ENCODE results near the gene CCDC157.

Gene CCDC157

GRCh38 chr22:30406400-30406799 is 49.6 kb downstream of the CCDC157 start:
- no peaks in the 10 kb centered on the region for H3K27me3 ChIP-seq (ENCODE audit: control insufficient read depth in 2 of 2, insufficient read depth in 2 of 2, low read length in 2 of 2)
- H3K4me1 ChIP-seq (ENCODE audit: control insufficient read depth in 2 of 2, insufficient read depth in 2 of 2, low read length in 2 of 2), result no peaks in the 10 kb centered on the region
- H3K27ac ChIP-seq (ENCODE audit: low read depth in 2 of 2, low read length in 2 of 2), result no peak overlapping the region
- no peak overlapping the region for H3K4me3 ChIP-seq (ENCODE audit: low read length in 2 of 2)
- no peak overlapping the region for H3K9ac ChIP-seq (ENCODE audit: low read depth in 1 of 2, low read length in 2 of 2)
- H3K36me3 ChIP-seq (ENCODE audit: control insufficient read depth in 2 of 2, insufficient read depth in 2 of 2, low read length in 2 of 2), result peaks cover 0 to 8% of the 10 kb centered on the region in 2 donors
- H3K9me3 ChIP-seq (ENCODE audit: control insufficient read depth in 2 of 2, low read length in 2 of 2), result no peaks in the 10 kb centered on the region

- Histone ChIP-seq H3K27me3 (ENCODE audit: control insufficient read depth in 2 of 2, insufficient read depth in 2 of 2, low read length in 2 of 2) (no peaks in the 10 kb centered on the region), H3K27ac (ENCODE audit: low read depth in 2 of 2, low read length in 2 of 2) (no peak overlapping the region), H3K36me3 (ENCODE audit: control insufficient read depth in 2 of 2, insufficient read depth in 2 of 2, low read length in 2 of 2) (peaks cover 0 to 8% of the 10 kb centered on the region in 2 donors), H3K4me3 (ENCODE audit: low read length in 2 of 2) (no peak overlapping the region), H3K4me1 (ENCODE audit: control insufficient read depth in 2 of 2, insufficient read depth in 2 of 2, low read length in 2 of 2) (no peaks in the 10 kb centered on the region), H3K9me3 (ENCODE audit: control insufficient read depth in 2 of 2, low read length in 2 of 2) (no peaks in the 10 kb centered on the region), H3K9ac (ENCODE audit: low read depth in 1 of 2, low read length in 2 of 2) (no peak overlapping the region)
Observed at GRCh38 chr22:30408388-30409102, 51.7 kb downstream of the CCDC157 start.

- Histone ChIP-seq H3K27me3 (ENCODE audit: control insufficient read depth in 2 of 2, insufficient read depth in 2 of 2, low read length in 2 of 2) (no peaks in the 10 kb centered on the region), H3K27ac (ENCODE audit: low read depth in 2 of 2, low read length in 2 of 2) (no peak overlapping the region), H3K4me3 (ENCODE audit: low read length in 2 of 2) (no peak overlapping the region), H3K4me1 (ENCODE audit: control insufficient read depth in 2 of 2, insufficient read depth in 2 of 2, low read length in 2 of 2) (peaks cover 0 to 7% of the 10 kb centered on the region in 2 donors), H3K9ac (ENCODE audit: low read depth in 1 of 2, low read length in 2 of 2) (no peak overlapping the region), H3K36me3 (ENCODE audit: control insufficient read depth in 2 of 2, insufficient read depth in 2 of 2, low read length in 2 of 2) (peaks cover 3 to 15% of the 10 kb centered on the region in 2 donors), H3K9me3 (ENCODE audit: control insufficient read depth in 2 of 2, low read length in 2 of 2) (no peaks in the 10 kb centered on the region)
Observed at GRCh38 chr22:30411780-30412179, 55.0 kb downstream of the CCDC157 start.

- Histone ChIP-seq H3K9me3 (ENCODE audit: control insufficient read depth in 2 of 2, low read length in 2 of 2) (no peaks in the 10 kb centered on the region), H3K4me3 (ENCODE audit: low read length in 2 of 2) (no peak overlapping the region), H3K4me1 (ENCODE audit: control insufficient read depth in 2 of 2, insufficient read depth in 2 of 2, low read length in 2 of 2) (peaks cover 0 to 12% of the 10 kb centered on the region in 2 donors), H3K9ac (ENCODE audit: low read depth in 1 of 2, low read length in 2 of 2) (no peak overlapping the region), H3K36me3 (ENCODE audit: control insufficient read depth in 2 of 2, insufficient read depth in 2 of 2, low read length in 2 of 2) (peaks cover 3 to 16% of the 10 kb centered on the region in 2 donors), H3K27me3 (ENCODE audit: control insufficient read depth in 2 of 2, insufficient read depth in 2 of 2, low read length in 2 of 2) (no peaks in the 10 kb centered on the region), H3K27ac (ENCODE audit: low read depth in 2 of 2, low read length in 2 of 2) (no peak overlapping the region)
Observed at GRCh38 chr22:30413001-30413400, 56.2 kb downstream of the CCDC157 start.

GRCh38 chr22:30413745-30414524 is 57.1 kb downstream of the CCDC157 start:
- Histone ChIP-seq H3K9ac (ENCODE audit: low read depth in 1 of 2, low read length in 2 of 2) (no peak overlapping the region), H3K27ac (ENCODE audit: low read depth in 2 of 2, low read length in 2 of 2) (no peak overlapping the region), H3K9me3 (ENCODE audit: control insufficient read depth in 2 of 2, low read length in 2 of 2) (no peaks in the 10 kb centered on the region), H3K27me3 (ENCODE audit: control insufficient read depth in 2 of 2, insufficient read depth in 2 of 2, low read length in 2 of 2) (no peaks in the 10 kb centered on the region), H3K36me3 (ENCODE audit: control insufficient read depth in 2 of 2, insufficient read depth in 2 of 2, low read length in 2 of 2) (peaks cover 3 to 15% of the 10 kb centered on the region in 2 donors), H3K4me1 (ENCODE audit: control insufficient read depth in 2 of 2, insufficient read depth in 2 of 2, low read length in 2 of 2) (peaks cover 0 to 12% of the 10 kb centered on the region in 2 donors), H3K4me3 (ENCODE audit: low read length in 2 of 2) (no peak overlapping the region)

- no peak overlapping the region for H3K4me3 ChIP-seq (ENCODE audit: low read length in 2 of 2)
- peaks cover 0 to 12% of the 10 kb centered on the region in 2 donors for H3K4me1 ChIP-seq (ENCODE audit: control insufficient read depth in 2 of 2, insufficient read depth in 2 of 2, low read length in 2 of 2)
- no peaks in the 10 kb centered on the region for H3K9me3 ChIP-seq (ENCODE audit: control insufficient read depth in 2 of 2, low read length in 2 of 2)
- no peak overlapping the region for H3K9ac ChIP-seq (ENCODE audit: low read depth in 1 of 2, low read length in 2 of 2)
- H3K27ac ChIP-seq (ENCODE audit: low read depth in 2 of 2, low read length in 2 of 2), result no peak overlapping the region
- H3K27me3 ChIP-seq (ENCODE audit: control insufficient read depth in 2 of 2, insufficient read depth in 2 of 2, low read length in 2 of 2), result no peaks in the 10 kb centered on the region
- H3K36me3 ChIP-seq (ENCODE audit: control insufficient read depth in 2 of 2, insufficient read depth in 2 of 2, low read length in 2 of 2), result peaks cover 3 to 15% of the 10 kb centered on the region in 2 donors
Observed at GRCh38 chr22:30414525-30415047, 57.8 kb downstream of the CCDC157 start.

GRCh38 chr22:30416403-30416802 is 59.6 kb downstream of the CCDC157 start:
- Histone ChIP-seq H3K4me1 (ENCODE audit: control insufficient read depth in 2 of 2, insufficient read depth in 2 of 2, low read length in 2 of 2) (peaks cover 5 to 18% of the 10 kb centered on the region in 2 donors), H3K27ac (ENCODE audit: low read depth in 2 of 2, low read length in 2 of 2) (no peak overlapping the region), H3K4me3 (ENCODE audit: low read length in 2 of 2) (no peak overlapping the region), H3K36me3 (ENCODE audit: control insufficient read depth in 2 of 2, insufficient read depth in 2 of 2, low read length in 2 of 2) (peaks cover 3 to 18% of the 10 kb centered on the region in 2 donors), H3K9me3 (ENCODE audit: control insufficient read depth in 2 of 2, low read length in 2 of 2) (no peaks in the 10 kb centered on the region), H3K27me3 (ENCODE audit: control insufficient read depth in 2 of 2, insufficient read depth in 2 of 2, low read length in 2 of 2) (no peaks in the 10 kb centered on the region), H3K9ac (ENCODE audit: low read depth in 1 of 2, low read length in 2 of 2) (no peak overlapping the region)

GRCh38 chr22:30416837-30417236 is 60.0 kb downstream of the CCDC157 start:
- H3K27ac ChIP-seq (ENCODE audit: low read depth in 2 of 2, low read length in 2 of 2), result no peak overlapping the region
- no peaks in the 10 kb centered on the region for H3K27me3 ChIP-seq (ENCODE audit: control insufficient read depth in 2 of 2, insufficient read depth in 2 of 2, low read length in 2 of 2)
- peaks cover 6 to 22% of the 10 kb centered on the region in 2 donors for H3K4me1 ChIP-seq (ENCODE audit: control insufficient read depth in 2 of 2, insufficient read depth in 2 of 2, low read length in 2 of 2)
- peaks cover 3 to 18% of the 10 kb centered on the region in 2 donors for H3K36me3 ChIP-seq (ENCODE audit: control insufficient read depth in 2 of 2, insufficient read depth in 2 of 2, low read length in 2 of 2)
- no peaks in the 10 kb centered on the region for H3K9me3 ChIP-seq (ENCODE audit: control insufficient read depth in 2 of 2, low read length in 2 of 2)
- no peak overlapping the region for H3K4me3 ChIP-seq (ENCODE audit: low read length in 2 of 2)
- H3K9ac ChIP-seq (ENCODE audit: low read depth in 1 of 2, low read length in 2 of 2), result no peak overlapping the region

- Histone ChIP-seq H3K4me3 (ENCODE audit: low read length in 2 of 2) (no peak overlapping the region), H3K27me3 (ENCODE audit: control insufficient read depth in 2 of 2, insufficient read depth in 2 of 2, low read length in 2 of 2) (no peaks in the 10 kb centered on the region), H3K4me1 (ENCODE audit: control insufficient read depth in 2 of 2, insufficient read depth in 2 of 2, low read length in 2 of 2) (peaks cover 31 to 50% of the 10 kb centered on the region in 2 donors), H3K36me3 (ENCODE audit: control insufficient read depth in 2 of 2, insufficient read depth in 2 of 2, low read length in 2 of 2) (peaks cover 3 to 13% of the 10 kb centered on the region in 2 donors), H3K9ac (ENCODE audit: low read depth in 1 of 2, low read length in 2 of 2) (peak overlapping the region; percentile 28 to 48), H3K27ac (ENCODE audit: low read depth in 2 of 2, low read length in 2 of 2) (no peak overlapping the region), H3K9me3 (ENCODE audit: control insufficient read depth in 2 of 2, low read length in 2 of 2) (no peaks in the 10 kb centered on the region)
Observed at GRCh38 chr22:30420347-30421125, 63.7 kb downstream of the CCDC157 start.
